ENCODE measurements around the gene CNOT6. TPM values are rescaled to one million over a fixed set of nuclear protein-coding genes. Genes with fewer than 3 reads are reported as not detected.

Gene CNOT6
- total RNA-seq, 1 donor from 2014 or later, result 38.6 TPM

DNA sequence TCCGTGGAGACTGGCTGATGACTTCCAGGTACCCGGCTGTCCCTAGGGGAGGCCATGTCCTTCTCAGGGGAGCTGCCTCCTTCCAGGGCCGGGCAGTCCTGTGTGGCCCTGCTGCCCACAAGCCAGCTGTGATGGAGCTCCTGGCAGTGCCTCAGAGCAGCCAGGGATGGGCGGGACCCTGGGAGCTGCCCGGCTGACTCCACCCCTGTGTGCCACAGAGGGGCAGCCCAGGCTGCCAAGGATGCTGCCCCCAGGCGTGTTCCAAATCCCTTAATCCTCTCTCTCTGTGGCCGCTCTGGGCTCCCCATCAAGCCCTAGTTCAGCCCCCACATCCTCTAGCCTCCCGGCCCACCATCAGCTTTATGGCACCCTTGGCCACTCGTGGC is 104.1 kb downstream of the CNOT6 start:
- intact Hi-C loops (cut with micrococcal nuclease), result no loop called here

DNA sequence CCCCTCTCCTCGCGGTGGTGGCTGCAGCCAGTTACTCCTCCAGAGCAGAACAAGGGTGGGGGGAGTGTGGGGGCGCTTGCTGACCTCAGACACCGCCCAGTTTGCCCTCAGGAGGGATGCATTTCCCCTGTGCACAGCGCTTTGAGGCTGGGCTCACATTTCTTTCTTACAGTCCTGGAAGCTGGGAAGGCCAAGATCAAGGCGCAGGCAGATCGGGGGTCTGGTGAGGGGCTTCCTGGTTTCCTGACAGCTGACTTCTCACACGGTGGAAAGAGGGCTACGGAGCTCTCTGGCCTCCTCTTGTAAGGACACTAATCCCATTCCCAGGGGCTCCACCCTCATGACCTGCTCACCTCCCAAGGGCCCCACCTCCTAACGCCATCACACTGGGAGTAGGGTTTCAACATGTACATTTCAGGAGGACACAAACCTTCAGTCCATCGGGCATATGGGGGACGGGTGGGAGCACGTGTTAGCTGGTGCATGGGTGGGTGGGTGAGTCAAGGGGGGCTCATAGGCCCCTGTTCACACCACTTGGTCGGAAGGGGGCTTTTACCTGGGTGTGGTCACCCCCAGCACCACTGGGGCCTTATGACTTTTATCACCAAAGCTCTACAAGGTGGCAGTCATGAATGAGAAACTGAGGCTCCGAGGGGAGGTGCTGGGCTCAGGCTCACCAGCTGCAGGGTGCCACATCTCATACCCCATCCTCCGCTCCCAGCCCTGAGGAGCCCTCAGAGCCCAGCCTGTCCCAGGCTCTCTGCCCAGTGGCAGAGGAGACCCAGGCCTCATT is 104.8 kb downstream of the CNOT6 start:
- intact Hi-C loops (cut with micrococcal nuclease), result no loop called here

- intact Hi-C loops (cut with micrococcal nuclease), result no loop called here
These were observed 105.4 kb downstream of the CNOT6 start for GRCh38 chr5:180599590-180599914.

- intact Hi-C loops (cut with micrococcal nuclease), result no loop called here
These were observed 105.9 kb downstream of the CNOT6 start for GRCh38 chr5:180599981-180600553.

GRCh38 chr5:180600554-180601041 is 106.4 kb downstream of the CNOT6 start:
- intact Hi-C loops (cut with micrococcal nuclease), result no loop called here

DNA sequence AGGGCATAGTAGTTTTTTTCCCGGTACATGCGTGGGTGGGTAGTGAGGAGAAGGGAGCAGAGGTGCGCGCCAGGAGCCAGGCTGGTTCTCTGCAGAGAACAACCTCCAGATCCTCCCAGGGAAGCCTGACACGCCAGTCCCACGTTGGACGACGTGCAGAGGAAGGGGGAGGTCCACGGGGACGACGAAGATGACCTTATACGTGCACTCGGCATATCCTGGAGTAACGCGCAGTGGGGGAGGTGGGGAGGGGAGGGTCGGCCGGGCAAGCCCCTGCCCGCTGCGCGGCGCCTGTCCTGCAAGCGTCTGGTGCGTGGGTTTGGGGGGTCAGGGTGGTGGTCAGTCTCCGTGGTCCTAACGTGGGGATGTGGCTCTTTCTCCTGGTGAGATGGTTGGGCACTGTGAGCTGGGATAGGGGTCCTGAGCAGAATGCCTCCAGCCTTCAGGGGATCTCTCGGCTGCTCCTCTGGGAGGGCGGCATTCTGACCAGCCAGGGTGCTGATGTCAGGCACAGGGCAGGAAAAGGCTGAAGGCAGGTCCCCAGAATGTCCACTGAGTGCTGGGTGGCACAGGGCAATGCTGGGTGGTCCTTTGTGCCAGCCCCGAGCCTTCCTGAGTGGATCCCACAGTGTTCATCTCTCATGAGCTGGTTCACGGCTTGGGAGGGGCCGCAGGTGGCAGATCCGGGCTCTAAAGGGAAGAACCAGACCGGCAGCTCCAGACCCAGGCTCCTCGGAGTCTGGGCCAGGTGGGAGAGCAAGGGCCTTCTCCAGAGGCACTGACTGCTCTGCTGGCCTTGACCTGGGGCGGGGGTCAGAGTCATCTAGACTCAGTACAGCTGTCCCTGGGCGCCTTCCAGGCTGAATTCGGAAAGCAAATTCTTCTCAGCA is 107.7 kb downstream of the CNOT6 start:
- intact Hi-C loops (cut with micrococcal nuclease), result no loop called here

GRCh38 chr5:180602481-180603075 is 108.4 kb downstream of the CNOT6 start:
- intact Hi-C loops (cut with micrococcal nuclease), result no loop called here

DNA sequence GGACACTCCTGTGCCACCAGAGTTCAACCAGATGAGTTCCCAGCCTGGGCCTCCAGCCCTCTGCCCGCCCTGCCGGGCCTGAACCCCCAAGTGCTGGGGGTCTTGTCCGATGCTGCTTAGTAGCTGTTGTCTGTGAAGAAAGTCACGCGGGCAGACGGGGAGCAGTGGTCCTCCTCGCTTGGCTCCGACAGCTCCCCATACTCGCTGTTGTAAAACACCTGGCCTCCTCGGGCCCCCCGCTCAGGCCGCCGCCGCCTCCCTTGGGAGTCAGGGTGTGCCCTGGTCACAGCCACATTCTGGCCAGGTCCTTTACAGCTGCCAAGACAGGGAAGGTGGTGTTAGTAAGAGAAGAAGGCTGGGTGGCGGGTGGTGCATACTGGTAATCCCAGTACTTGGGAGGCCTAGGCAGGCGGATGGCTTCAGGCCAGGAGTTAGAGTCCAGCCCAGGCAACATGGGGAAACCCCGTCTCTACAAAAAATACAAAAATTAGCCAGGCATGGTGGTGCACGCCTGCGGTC is 109.0 kb downstream of the CNOT6 start:
- intact Hi-C loops (cut with micrococcal nuclease), result no loop called here

- intact Hi-C loops (cut with micrococcal nuclease), result no loop called here
These were observed 110.1 kb downstream of the CNOT6 start for GRCh38 chr5:180604271-180604670.

- intact Hi-C loops (cut with micrococcal nuclease), result loop anchor here (1.0 to 5.0 kb wide), 4 partner anchors 81 to 312 kb away; no protein-coding TSS in a partner anchor
These were observed 111.5 kb downstream of the CNOT6 start for GRCh38 chr5:180605554-180606214.

DNA sequence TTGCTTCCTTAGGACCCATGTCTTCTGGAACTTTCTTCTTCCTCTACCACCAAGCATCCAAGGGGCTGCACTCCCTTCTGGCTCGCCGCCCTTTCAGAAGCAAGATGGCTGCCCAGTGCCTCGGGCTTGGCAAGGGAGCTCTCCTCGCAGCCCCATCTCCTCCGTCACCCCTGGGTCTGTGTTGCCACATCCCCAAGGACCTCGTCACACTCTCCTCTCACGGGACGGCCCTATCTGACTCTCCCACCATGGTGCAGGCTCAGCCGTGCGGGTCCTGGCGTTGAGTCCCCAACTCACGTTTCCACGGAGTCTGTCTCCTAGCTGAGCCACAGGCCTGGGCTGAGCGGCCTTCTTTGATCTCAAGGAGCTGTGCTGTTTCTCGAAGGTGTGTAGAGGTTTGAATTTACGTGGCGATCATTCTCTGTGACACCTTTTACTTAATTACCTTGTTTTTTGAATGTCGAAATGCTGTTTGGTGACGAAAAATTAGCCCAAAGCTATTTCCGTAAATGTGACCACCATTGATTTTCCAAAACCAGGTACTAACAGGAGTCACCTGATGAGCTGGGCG is 112.1 kb downstream of the CNOT6 start:
- intact Hi-C loops (cut with micrococcal nuclease), result loop anchor here (1.0 to 5.0 kb wide), 4 partner anchors 82 to 313 kb away; no protein-coding TSS in a partner anchor

- intact Hi-C loops (cut with micrococcal nuclease), result loop anchor here (5.0 kb wide), 1 partner anchor 136 kb away; no protein-coding TSS in a partner anchor
These were observed 113.8 kb downstream of the CNOT6 start for GRCh38 chr5:180607861-180608571.

DNA sequence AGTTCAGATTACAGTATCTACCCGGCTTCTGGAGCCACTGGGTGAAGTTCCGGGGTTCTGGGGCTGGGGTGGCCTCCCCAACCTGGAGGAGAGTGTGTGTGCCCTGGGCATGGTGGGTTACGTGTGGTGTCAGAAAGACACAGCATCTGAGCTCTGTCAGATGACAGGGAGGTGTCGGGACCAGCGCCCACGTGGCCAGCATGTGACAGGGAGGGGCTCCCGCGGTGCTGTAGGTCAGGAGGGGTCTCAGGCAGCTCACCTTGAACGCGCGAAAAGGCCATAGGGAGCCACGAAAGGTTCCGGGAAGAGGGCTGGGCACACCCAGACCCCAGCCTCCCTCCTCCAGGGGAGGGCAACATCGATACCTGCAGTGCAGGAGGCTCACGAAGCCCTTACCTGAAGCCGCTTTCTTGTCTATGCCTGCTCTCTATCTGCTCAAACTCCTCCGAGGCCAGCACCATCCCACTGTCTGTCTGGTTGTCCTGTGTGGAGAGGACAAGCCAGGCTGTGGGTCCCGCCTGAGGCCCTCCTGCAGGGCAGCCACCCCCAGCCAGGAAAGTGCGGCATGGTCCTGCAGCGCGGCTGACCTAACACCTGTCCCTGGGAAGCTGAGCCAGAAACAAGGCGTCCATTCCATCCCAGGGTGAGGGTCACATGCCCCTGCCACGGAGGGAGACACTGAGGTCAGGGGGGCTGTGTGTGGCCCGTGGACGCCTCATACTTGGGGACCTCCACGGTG is 114.6 kb downstream of the CNOT6 start:
- intact Hi-C loops (cut with micrococcal nuclease), result loop anchor here (5.0 kb wide), 1 partner anchor 136 kb away; no protein-coding TSS in a partner anchor

GRCh38 chr5:180609386-180609785 is 115.2 kb downstream of the CNOT6 start:
- intact Hi-C loops (cut with micrococcal nuclease), result loop anchor here (5.0 kb wide), 1 partner anchor 137 kb away; no protein-coding TSS in a partner anchor

DNA sequence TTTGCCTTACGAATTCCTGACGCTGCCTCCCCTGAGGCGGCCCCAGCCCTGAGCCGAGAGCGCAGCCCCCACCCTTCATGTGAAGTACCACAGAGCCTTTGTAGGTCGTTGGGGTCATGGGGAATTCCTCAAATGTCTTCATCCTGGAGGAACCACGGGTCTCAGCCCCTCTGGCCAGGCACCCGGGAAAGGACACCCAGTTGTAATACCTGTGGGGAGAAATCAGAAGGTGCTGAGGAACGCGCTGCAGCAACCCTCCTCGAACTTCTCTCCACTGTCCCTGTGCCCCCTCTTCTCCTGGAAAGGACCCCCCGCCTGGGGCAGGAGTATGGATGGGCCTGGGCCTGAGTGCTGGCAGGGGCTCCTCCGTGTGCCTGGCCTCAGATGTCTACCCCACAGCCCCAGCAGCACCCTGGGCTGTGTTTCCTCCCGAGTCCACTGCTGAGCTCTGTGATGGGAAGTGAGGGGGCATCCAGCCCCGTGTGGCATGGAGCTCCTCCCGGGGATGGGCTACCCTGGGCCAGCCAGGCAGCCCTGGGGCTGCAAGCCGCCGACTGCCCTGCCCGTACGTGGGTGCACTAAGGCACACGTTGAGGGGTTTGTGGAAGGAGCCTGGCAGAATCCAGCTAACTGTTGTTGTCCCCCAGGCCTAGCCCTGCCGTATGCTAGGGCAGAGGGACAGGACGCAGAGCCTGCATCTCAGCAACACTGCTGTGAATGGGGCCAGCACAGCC is 115.8 kb downstream of the CNOT6 start:
- intact Hi-C loops (cut with micrococcal nuclease), result loop anchor here (5.0 kb wide), 1 partner anchor 138 kb away; no protein-coding TSS in a partner anchor

DNA sequence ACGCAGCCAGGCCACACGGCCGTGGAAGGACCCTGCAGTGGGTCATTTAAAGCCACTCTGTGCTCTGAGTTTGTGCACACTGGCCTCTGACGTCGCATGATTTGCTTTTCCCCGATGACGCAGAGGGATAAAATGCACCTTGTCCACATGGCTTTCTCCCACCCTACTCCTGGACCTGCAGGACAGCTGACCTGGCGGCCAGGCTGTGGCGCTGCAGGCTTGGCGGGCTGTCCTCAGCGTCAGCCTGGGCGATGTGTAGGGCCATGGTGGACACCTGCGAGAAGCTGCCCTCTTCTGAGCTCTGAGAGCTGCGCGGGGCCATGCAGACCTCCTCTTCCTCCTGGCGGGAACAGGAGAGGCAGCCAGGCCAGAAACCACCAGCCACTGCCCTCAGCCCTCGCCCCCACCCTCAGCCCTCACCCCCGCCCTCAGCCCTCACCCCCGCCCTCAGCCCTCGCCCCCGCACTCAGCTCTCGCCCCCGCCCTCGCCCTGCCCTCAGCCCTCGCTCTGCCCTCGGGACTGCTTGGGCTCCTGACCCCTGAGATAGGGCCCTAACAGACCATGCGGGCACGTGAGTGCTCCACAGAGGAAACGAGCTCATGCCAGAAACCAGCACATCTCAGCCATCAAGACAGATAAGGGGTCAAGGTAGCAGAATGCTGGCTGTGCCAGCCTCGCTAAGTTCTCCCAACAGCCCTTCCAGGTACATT is 117.1 kb downstream of the CNOT6 start:
- intact Hi-C loops (cut with micrococcal nuclease), result no loop called here

- intact Hi-C loops (cut with micrococcal nuclease), result no loop called here
These were observed 118.5 kb downstream of the CNOT6 start for GRCh38 chr5:180612683-180613082.

Data from T-helper 1 cell treated with Interleukin-12 subunit alpha and Interleukin-12 subunit beta and Interleukin-4 antibody, amounts not matched to agents 30 ng/mL and 1 ng/mL, for 36 hours (primary cell).